Jurkat, Clone E6-1 (cell line): Measurements from ENCODE around the gene SLC5A11.

Source experiments
- DNase-seq: peaks from one replicate; pipeline ENCODE4 v3.0.0-alpha.2; 2011; ENCODE audit warnings: low read depth, low spot score
- H3K4me3 ChIP-seq: 2 replicates; pipeline ENCODE4 v1.5.1; 2011; ENCODE audit warnings: mild to moderate bottlenecking, low read length, control low read depth, moderate library complexity

Gene SLC5A11

DNA sequence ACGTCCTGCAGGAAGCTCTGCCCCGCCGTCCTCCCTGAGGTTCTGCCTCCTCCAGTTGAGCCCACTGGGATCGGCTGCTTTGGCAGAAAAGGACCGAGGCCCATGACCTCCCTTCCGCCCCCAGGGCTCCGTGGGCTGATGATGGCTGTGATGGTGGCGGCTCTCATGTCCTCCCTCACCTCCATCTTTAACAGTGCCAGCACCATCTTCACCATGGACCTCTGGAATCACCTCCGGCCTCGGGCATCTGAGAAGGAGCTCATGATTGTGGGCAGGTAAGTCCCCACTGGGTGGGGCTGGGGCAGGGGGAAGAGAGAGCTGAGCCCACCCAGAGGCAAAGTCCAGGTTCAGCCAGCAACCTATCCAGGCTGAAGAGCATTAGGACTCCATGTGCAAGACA is 61.1 kb downstream of the SLC5A11 start:
- H3K4me3 ChIP-seq = no peak overlapping the region
- DNase-seq = no peak

DNA sequence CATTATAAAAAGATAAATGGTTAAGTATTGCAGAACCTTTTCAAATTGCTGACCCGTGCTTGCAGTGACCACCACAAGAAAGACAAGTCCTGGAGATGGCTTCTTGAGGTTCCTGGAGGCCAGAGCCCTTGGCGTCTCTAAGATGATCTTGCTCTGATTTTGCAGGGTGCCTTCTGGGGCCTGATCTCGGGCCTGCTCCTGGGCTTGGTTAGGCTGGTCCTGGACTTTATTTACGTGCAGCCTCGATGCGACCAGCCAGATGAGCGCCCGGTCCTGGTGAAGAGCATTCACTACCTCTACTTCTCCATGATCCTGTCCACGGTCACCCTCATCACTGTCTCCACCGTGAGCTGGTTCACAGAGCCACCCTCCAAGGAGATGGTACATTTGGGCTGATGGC is 63.0 kb downstream of the SLC5A11 start:
- DNase-seq = no peak
- H3K4me3 ChIP-seq = no peak overlapping the region

- DNase-seq = no peak
- no peak overlapping the region for H3K4me3 ChIP-seq
These were observed 64.1 kb downstream of the SLC5A11 start for GRCh38 chr16:24909856-24910255.

- H3K4me3 ChIP-seq = no peak overlapping the region
- DNase-seq = no peak
These were observed 69.3 kb downstream of the SLC5A11 start for GRCh38 chr16:24915019-24915418.

GRCh38 chr16:24915576-24915975 is 69.8 kb downstream of the SLC5A11 start:
- no peak for DNase-seq
- no peak overlapping the region for H3K4me3 ChIP-seq

- no peak overlapping the region for H3K4me3 ChIP-seq
- no peak for DNase-seq
These were observed 71.5 kb downstream of the SLC5A11 start for GRCh38 chr16:24917236-24917635.

- no peak overlapping the region for H3K4me3 ChIP-seq
- DNase-seq = no peak
These were observed 72.1 kb downstream of the SLC5A11 start for GRCh38 chr16:24917891-24918290.

DNA sequence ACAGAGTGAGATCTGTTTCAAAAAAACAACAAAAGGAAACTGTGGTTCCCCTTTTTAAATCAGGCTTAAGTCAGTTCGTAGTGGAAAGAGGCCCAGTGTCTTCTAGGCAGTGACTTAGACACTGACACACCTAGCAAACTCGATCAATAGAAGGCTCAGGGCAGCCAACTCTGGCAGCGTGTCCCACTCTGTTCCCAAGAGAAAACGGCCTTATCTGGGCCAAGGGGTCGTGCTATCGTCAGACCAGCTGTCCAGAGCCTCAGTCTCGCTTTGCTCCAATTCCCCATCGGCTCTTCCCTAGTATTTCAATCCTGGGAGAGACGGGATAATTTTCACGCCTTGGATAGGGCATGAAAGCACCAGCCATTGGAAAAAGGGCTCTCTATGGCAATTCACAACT is 72.9 kb downstream of the SLC5A11 start:
- H3K4me3 ChIP-seq = no peak overlapping the region
- no peak for DNase-seq

GRCh38 chr16:24919536-24919935 is 73.8 kb downstream of the SLC5A11 start:
- DNase-seq = no peak
- H3K4me3 ChIP-seq = no peak overlapping the region

DNA sequence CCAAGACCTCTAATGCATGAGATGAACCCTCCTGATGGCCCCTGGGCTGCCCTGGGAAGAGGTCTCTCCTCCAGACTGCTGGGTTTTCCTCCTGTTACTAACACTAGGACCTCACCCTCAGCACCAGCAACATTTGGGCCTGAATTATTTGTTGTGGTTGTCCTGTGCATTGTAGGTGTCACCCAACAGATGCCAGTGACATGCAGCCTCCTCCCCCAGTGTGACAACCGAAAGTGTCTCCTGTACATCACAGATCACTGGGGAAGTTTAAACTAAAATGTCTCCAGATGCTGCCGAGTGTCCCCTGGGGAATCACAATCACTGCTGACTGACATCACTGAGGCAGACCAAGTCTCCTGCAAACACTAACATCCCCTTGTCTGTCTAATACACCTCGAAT is 74.8 kb downstream of the SLC5A11 start:
- DNase-seq = no peak
- H3K4me3 ChIP-seq = no peak overlapping the region

GRCh38 chr16:24921229-24921628 is 75.5 kb downstream of the SLC5A11 start:
- no peak overlapping the region for H3K4me3 ChIP-seq
- DNase-seq = no peak

- no peak overlapping the region for H3K4me3 ChIP-seq
- no peak for DNase-seq
These were observed 79.4 kb downstream of the SLC5A11 start for GRCh38 chr16:24925163-24925562.

DNA sequence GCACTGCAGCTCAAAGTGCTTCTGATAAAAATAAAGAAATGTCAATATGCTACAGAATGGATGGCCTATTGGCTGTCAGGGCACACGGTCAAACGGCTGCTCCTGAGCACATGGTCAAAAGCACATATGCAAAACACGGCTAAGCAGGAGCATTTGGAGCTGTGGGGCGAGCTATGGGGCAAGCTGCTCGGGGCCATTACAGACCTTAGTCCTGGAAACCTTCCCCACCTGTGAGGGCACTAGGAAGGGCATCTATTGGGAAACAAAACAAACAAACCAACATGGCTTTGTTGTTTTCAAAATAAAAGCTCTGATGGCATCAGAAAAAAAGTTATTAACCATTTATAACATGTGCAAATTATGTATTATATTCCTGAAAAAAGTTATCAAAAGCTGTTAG is 83.6 kb downstream of the SLC5A11 start:
- H3K4me3 ChIP-seq = no peak overlapping the region
- no peak for DNase-seq

- DNase-seq = no peak
- H3K4me3 ChIP-seq = no peak overlapping the region
These were observed 84.7 kb downstream of the SLC5A11 start for GRCh38 chr16:24930440-24930839.

GRCh38 chr16:24931091-24931490 is 85.3 kb downstream of the SLC5A11 start:
- no peak overlapping the region for H3K4me3 ChIP-seq
- DNase-seq = no peak

DNA sequence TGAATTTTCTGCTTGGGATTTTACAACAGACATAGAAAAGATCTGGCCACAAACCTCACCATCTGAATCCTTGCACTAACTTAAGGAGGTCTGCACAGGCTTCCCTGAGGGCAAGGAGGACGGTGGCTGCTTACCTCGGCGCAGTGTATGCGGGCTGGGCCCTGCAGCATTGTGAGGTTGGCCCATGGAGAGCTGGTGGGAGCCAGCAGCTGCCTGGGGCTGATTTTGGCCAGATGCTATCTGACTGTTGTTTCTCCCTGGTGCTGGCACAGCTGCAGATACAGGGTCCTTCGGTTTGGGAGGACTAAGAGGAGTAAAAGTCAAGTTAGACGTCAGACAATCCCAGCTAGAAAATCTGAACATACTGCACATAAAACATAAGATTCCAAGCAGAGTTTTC is 89.6 kb downstream of the SLC5A11 start:
- DNase-seq = no peak
- no peak overlapping the region for H3K4me3 ChIP-seq

DNA sequence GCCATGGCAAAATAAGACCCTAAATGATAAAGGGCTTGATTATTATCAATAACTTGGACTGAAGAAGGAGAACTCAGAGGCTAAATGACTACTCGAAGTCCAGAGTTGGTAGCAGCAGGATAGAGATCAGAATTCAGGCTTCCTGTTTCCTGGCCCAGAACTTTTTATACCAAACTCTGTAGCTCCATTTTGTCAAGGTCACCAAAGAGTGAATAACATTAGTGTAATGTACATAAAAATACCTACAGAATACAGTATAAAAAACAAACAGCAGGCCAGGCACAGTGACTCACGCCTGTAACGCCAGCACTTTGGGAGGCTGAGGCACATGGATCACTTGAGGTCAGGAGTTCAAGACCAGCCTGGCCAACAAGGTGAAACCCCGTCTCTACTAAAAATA is 90.4 kb downstream of the SLC5A11 start:
- no peak overlapping the region for H3K4me3 ChIP-seq
- no peak for DNase-seq

DNA sequence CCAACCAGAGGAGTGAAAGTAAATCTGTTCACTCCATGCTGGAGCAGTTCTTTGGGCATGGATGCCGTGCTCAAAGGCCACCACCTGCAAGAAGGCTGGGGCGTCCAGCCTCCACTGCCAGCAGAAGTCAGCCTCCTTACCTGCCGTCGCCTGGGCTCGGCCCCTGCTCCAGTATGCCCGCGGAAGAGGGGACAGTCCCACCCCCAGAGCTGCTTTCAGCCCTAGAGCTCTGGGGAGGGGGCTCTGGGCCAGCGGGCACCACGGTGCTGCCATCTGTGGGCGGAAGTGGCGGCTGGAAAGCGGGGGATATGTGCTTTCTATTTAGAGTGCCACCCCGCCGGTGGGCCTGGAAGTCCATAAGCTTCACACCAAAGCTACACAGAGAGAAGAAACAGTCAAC is 93.5 kb downstream of the SLC5A11 start:
- no peak for DNase-seq
- no peak overlapping the region for H3K4me3 ChIP-seq

- no peak for DNase-seq
- H3K4me3 ChIP-seq = no peak overlapping the region
These were observed 94.0 kb downstream of the SLC5A11 start for GRCh38 chr16:24939738-24940137.

DNA sequence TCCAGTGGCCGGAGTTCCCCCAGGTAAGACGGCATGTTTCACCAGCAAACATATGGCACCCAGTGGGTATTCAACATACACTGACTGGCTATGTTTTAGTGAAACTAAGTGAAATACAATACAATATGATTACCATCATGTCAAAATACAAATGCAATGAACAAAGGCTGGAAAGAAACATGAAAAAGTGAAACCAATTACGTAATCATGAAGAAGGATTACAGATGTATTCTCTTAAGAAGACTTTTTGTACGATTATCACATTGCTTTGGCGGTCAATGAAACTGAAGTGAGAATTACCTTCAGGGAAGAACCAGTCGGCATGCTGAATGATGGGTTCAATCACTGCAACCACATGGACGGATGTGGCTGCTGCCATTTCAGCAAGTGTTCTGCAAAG is 97.7 kb downstream of the SLC5A11 start:
- no peak for DNase-seq
- no peak overlapping the region for H3K4me3 ChIP-seq

GRCh38 chr16:24944206-24944605 is 98.4 kb downstream of the SLC5A11 start:
- no peak overlapping the region for H3K4me3 ChIP-seq
- no peak for DNase-seq

GRCh38 chr16:24946155-24946554 is 100.4 kb downstream of the SLC5A11 start:
- no peak for DNase-seq
- no peak overlapping the region for H3K4me3 ChIP-seq
